GM21528 (cell line): ENCODE measurements around the gene LCE3D.

Experiments
- ATAC-seq: cut with Tn5 transposase; IDR thresholded peaks from one replicate; pipeline ENCODE4 v1.9.1; 2021; ENCODE audit warnings: mild to moderate bottlenecking, moderate library complexity; ENCODE audit not compliant: unreplicated experiment, low FRiP score

The LCE3D gene

GRCh38 chr1:152533327-152533938 lies 46.9 kb downstream of the LCE3D start:
- no peak for ATAC-seq
